ENCODE data around the gene TEX47. TPM values are rescaled to one million over a fixed set of nuclear protein-coding genes. Genes with fewer than 3 reads are reported as not detected.
A peak's percentile ranks its signal among the peaks of the same experiment; 100 is the strongest.

Gene TEX47
- polyA plus RNA-seq, 1 donor from 2014 or later = not detected

DNA sequence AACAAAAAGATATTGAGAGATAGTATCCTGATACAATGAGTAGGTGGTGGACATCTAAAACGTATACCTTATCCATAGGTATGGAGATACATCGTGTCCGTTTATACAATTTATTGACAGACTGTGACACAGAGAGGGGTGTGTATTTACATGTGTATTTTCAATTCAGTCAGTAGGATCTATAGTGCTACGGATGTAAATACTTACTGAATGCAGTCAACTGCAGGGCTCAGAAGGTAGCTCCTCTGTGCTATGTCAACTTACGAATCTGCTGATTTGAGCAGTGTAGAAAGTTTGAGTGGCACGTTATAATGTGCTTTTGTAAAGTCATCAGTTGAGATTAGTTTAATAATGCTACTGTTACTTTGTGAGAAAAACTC lies 35.4 kb downstream of the TEX47 start:
- Mint-ChIP-seq H3K36me3 (no peaks in the 10 kb centered on the region), H3K27ac (no peak overlapping the region), H3K27me3 (peaks cover 18% of the 10 kb centered on the region), H3K4me3 (no peak overlapping the region), H3K9me3 (no peaks in the 10 kb centered on the region), H3K4me1 (peaks cover 0 to 2% (median 0%) of the 10 kb centered on the region in 3 donors)

DNA sequence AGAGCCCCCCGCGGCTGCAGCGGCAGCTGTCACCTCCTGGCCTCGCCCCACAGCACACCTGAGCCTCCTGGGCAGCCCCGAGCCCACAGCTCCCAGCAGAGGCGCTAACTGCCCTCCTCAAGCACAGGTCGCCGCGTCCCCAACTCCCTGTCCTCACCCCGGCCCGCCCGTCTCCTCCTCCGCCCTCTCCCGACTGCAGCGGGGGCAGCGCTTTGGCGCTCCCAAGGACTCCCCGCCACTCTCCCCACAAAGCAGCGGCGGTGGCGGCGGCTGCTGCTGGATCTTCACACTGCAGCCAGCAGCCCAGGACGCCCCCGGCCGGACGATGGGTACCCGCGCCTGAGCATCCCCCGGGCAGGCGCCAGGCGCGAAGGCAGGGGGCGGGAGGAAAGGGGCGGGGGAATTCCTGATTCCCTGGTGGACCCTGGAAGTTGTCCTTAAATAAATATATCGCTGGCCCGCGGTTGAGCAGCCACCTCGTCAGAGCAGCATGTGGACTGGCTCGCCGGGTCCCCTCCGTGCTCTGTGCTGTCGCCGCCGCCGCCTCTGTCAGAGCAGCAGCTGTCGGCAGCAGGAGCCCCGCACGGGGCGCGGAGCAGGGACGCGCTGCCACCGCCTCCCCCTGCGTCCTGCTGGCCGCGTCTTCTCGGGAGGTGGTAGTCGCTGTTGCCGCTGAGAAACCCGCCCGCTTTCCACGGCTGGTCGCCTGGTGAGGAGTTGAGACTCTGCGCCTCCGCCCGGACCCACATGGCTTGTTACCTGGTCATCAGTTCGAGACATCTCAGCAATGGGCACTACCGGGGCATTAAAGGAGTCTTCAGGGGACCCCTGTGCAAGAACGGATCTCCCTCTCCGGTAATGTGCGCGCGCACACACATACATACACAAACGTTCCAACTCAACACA lies 36.1 kb downstream of the TEX47 start, which contains the start of gene ZNF804B:
Gene ZNF804B (plus strand): TSS at position 471 of the 906 bp plus-strand sequence. CDS start 277 bp downstream, at position 748.
- H3K27me3 Mint-ChIP-seq = peaks cover 18% of the 10 kb centered on the region
- H3K4me3 Mint-ChIP-seq = peak within 1 kb of the TSS in 1 of 4 donors; percentile 60
- no peak within 1 kb of the TSS for H3K27ac Mint-ChIP-seq
- H3K36me3 Mint-ChIP-seq = no peaks in the 10 kb centered on the region
- H3K9me3 Mint-ChIP-seq = no peaks in the 10 kb centered on the region
- peaks cover 0 to 2% (median 0%) of the 10 kb centered on the region in 3 donors for H3K4me1 Mint-ChIP-seq

DNA sequence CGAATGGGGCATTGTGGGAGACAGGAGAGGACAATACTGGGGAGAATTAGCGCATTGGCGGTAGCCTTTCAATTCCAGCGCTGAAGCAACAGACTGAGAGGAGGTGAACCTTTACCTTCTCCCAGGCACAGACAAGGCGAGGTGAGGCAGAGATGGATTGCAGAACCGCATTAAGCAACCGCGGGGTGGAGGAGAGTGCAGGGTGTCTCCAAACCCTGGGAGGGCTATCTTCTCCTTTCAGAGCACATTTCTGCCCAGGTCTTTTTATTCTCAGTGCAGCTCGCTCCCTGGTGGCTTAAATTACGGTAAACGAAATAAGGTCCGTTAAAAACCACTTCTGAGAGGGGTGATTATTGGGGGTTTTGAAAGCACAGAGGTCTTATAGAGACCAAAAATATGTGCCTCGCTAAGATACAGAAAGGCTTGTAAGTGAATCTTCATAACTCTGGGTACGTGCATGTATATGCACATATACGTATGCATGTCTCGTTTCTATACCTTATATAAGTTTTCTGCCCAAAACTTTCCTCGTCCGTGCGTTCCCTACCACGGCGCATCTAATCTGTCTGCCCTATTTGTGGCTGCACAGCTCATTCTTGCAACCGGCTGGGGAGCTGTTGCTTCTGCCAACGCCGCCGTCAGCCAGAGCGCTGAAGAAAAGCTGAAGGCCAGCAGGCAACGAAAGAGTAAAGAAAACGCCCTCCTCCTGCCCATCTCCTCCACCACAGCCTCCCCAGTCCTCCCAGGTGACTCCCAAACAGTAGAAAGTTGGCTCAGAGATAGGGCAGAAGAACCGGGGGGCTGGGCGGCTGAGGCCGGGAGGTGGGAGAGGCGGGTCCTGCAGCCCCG lies 36.9 kb downstream of the TEX47 start:
- peaks cover 0 to 2% (median 0%) of the 10 kb centered on the region in 3 donors for H3K4me1 Mint-ChIP-seq
- H3K36me3 Mint-ChIP-seq = no peaks in the 10 kb centered on the region
- H3K4me3 Mint-ChIP-seq = peak overlapping the region in 1 of 4 donors; percentile 60
- H3K27me3 Mint-ChIP-seq = peaks cover 18% of the 10 kb centered on the region
- no peak overlapping the region for H3K27ac Mint-ChIP-seq
- peaks cover 0 to 2% (median 0%) of the 10 kb centered on the region in 3 donors for H3K9me3 Mint-ChIP-seq

DNA sequence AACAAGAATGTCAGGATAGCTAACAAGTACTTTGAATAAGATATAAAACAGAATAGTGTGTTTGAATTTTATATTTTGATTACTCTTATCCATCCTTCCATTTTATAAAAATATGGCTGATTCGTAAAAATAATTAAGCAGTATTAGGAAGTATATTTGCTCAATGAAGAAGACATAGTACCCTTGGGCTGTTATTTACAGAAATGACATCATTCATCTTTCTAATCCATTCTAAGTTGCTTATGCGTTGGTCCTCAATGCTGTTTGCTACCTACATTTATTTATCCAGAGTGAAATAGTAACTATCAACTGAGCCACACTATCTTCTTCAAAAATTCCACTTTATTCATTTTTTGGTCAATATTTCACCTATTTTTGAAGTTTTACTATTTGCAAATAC lies 38.2 kb downstream of the TEX47 start:
- peaks cover 2% of the 10 kb centered on the region in 3 donors for H3K9me3 Mint-ChIP-seq
- no peak overlapping the region for H3K4me3 Mint-ChIP-seq
- peaks cover 0 to 2% (median 0%) of the 10 kb centered on the region in 3 donors for H3K4me1 Mint-ChIP-seq
- peaks cover 18% of the 10 kb centered on the region for H3K27me3 Mint-ChIP-seq
- H3K27ac Mint-ChIP-seq = no peak overlapping the region
- no peaks in the 10 kb centered on the region for H3K36me3 Mint-ChIP-seq

DNA sequence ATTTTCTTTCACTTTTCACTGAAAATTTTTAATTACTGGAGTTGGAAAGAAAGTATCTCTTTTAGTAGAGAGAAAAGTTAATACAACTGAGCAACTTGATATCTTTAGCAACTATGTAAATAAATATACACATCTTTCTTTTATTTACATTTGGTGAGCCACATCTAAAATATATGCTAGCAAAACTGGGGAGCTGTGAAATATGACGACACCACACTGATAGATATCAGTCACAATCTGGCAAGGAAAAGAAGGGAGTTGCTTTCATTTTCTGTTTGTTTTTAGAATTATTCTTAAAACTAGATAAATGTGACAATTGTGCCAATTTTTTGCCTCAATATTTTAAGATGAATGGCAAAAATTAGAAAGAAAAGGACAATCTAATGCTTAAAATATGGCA lies 38.7 kb downstream of the TEX47 start:
- Mint-ChIP-seq H3K27ac (no peak overlapping the region), H3K4me1 (peaks cover 0 to 2% (median 0%) of the 10 kb centered on the region in 3 donors), H3K36me3 (no peaks in the 10 kb centered on the region), H3K9me3 (peaks cover 2 to 7% (median 4%) of the 10 kb centered on the region in 3 donors), H3K27me3 (peaks cover 17% of the 10 kb centered on the region), H3K4me3 (no peak overlapping the region)

DNA sequence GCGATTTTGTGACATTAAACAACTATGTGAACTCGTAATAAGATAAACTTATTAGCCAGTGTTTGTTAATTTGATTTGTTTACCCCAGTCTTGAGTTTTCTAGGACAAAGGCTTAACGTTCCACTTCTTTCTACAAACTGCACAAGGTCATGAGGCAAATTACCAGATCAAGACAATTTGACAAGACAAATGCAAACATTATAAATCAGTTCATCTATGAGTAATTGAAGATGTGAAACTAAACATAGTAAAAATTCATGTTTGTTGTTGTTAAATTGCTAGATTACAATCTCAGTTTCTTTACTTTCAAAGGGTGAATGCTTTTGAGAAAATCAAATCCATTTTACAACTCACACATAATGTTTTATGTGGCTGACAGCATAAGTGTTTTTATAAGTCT lies 49.4 kb downstream of the TEX47 start:
- H3K36me3 Mint-ChIP-seq = no peaks in the 10 kb centered on the region
- H3K27ac Mint-ChIP-seq = no peak overlapping the region
- no peaks in the 10 kb centered on the region for H3K4me1 Mint-ChIP-seq
- no peaks in the 10 kb centered on the region for H3K27me3 Mint-ChIP-seq
- no peaks in the 10 kb centered on the region for H3K9me3 Mint-ChIP-seq
- no peak overlapping the region for H3K4me3 Mint-ChIP-seq

Other genes starting within 250 kb of the TEX47 start
- not detected for gene ZNF804B, start 36.0 kb downstream of the TEX47 start, polyA plus RNA-seq